AG09309 (cell line): ENCODE data around the gene ANKRD42.

ENCODE experiments used
- DNase-seq: peaks from one replicate; pipeline ENCODE4 v3.0.0-alpha.2; 2010; ENCODE audit warnings: low read depth
- H3K4me3 ChIP-seq: 2 replicates; pipeline ENCODE4 v1.5.1; 2011; ENCODE audit warnings: mild to moderate bottlenecking, low read depth, low read length, moderate library complexity; ENCODE audit not compliant: control insufficient read depth
- TF ChIP-seq, protein P1 (sequence below): IDR thresholded peaks from 2 replicates; pipeline ENCODE4 v1.5.1; 2011; ENCODE audit warnings: mild to moderate bottlenecking, low read depth, low read length, inconsistent platforms; ENCODE audit not compliant: insufficient read depth, control insufficient read depth; ENCODE audit errors: missing control alignments

ANKRD42 gene

DNA sequence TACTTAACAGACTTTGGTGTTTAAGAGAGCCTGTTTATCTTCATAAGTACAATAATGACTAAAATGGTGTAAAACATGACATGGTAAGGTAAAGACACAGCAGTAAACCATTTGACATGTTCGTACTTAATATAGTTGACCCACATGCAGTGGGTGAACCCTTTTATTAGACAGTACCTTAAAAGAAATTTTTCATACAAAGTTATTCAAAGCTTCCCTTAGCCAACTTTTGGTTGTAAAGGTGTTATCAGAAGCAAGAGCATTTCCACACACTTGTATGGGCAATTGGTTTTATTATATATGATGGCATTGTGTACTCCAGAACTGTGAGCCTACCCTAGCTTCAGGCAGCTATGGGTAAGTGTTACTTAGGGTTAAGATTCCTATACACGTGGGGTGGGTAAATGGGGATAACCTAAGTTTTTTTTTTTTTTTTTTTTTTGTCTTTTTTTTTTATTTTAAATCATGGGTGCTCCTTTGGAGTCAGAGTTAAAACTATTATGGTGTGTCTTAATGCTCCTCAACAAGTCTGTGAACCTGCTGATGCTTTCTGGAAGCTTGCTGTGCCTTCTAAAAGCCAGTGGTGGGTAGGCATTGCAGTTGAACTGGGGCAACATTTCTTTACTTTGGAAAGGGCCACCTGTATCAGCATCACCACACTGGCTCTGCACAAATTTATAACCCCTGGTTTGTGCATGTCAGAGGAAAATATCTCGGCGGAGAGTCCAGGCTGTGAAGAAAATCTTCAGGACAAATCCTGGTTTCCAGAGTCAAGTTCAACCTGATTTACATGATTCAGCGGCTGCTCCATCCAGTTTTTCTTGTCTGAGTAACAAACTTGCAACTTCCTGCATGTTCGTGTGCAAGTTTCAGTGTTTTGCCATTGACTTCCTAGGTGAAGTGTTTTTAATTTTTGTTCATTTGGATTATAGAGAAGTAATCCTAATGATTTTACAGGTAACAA lies 33.3 kb upstream of the ANKRD42 start:
- TF ChIP-seq, protein P1, sequence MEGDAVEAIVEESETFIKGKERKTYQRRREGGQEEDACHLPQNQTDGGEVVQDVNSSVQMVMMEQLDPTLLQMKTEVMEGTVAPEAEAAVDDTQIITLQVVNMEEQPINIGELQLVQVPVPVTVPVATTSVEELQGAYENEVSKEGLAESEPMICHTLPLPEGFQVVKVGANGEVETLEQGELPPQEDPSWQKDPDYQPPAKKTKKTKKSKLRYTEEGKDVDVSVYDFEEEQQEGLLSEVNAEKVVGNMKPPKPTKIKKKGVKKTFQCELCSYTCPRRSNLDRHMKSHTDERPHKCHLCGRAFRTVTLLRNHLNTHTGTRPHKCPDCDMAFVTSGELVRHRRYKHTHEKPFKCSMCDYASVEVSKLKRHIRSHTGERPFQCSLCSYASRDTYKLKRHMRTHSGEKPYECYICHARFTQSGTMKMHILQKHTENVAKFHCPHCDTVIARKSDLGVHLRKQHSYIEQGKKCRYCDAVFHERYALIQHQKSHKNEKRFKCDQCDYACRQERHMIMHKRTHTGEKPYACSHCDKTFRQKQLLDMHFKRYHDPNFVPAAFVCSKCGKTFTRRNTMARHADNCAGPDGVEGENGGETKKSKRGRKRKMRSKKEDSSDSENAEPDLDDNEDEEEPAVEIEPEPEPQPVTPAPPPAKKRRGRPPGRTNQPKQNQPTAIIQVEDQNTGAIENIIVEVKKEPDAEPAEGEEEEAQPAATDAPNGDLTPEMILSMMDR = no peak
- no peak for DNase-seq
- peak overlapping the region; percentile 99 for H3K4me3 ChIP-seq

- no peak for DNase-seq
- H3K4me3 ChIP-seq = no peak overlapping the region
- TF ChIP-seq, protein P1 = no peak
Observed at GRCh38 chr11:83161610-83162199, 31.8 kb upstream of the ANKRD42 start.

DNA sequence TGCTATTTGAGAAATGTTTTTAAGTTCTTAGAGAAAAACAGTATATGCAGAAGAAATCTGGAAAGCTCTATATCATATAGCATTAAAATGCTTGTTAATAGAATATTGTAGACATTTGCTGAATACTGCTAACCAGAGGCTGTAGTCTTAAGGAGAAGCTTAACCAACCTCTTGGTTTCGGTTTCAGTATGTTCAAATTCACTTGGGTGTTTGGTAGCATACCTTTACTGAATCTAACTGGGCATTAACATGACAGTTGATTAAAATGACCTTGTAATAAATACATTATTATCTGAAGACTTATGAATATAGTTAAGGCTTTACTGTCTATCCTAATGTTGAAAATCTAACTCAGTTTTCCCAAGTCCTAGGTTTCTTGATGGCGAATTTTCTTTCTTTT lies 31.1 kb upstream of the ANKRD42 start:
- H3K4me3 ChIP-seq = no peak overlapping the region
- TF ChIP-seq, protein P1 = no peak
- no peak for DNase-seq

- H3K4me3 ChIP-seq = no peak overlapping the region
- TF ChIP-seq, protein P1 = no peak
- DNase-seq = no peak
Observed at GRCh38 chr11:83166193-83166866, 27.2 kb upstream of the ANKRD42 start.

GRCh38 chr11:83168756-83169155 lies 24.8 kb upstream of the ANKRD42 start:
- TF ChIP-seq, protein P1 = no peak
- no peak for DNase-seq
- no peak overlapping the region for H3K4me3 ChIP-seq

DNA sequence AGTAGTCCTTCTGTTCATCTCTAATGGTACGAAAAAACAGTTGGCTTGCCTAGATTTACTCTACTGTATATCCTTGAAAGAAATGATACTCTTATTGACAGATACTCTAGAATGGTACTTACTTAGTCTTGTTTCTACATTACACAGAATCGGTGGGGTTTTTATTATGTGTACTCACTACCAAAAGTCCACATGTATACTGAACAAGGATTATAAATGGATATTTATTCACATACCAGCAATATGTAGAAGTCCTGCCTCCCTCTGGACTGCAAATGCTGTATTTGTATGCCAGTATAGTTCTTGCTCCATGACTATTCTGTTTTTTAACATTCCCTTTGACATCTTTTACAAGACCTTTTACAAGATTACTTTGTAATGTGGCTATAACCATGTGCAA lies 22.6 kb upstream of the ANKRD42 start:
- no peak for DNase-seq
- TF ChIP-seq, protein P1 = no peak
- H3K4me3 ChIP-seq = no peak overlapping the region
